ENCODE data around the gene CAND2. TPM values are rescaled to one million over a fixed set of nuclear protein-coding genes. Genes with fewer than 3 reads are reported as not detected.

Gene CAND2
- polyA plus RNA-seq, 1 of the 3 experiments (the other 2 are of a cell fraction) = 1.5 TPM

DNA sequence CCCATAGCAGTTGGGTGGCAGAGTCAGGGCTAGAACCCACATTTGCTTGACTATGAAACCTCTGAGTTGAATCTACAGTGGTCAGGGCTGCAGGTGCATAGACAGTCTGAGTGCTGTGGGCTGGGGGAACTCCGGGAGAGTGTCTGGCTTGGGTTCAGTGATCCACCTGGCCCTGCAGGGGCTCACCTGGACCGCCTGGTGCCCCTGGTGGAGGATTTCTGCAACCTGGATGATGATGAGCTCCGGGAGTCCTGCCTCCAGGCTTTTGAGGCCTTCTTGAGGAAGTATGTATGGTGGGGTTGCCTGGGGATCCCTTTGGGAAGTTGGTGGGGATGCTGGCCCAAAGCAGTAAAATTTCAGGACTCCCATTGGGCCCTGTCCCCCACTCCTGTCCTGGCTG lies 16.3 kb downstream of the CAND2 start:
- Histone ChIP-seq H2AFZ (ENCODE audit: low read depth) (no peak overlapping the region), H3K79me2 (ENCODE audit: insufficient read depth) (no peaks in the 10 kb centered on the region), H3K4me3 (ENCODE audit: low read depth in 2 of 2, low read length in 1 of 2) (no peak overlapping the region), H3K27ac (ENCODE audit: low read depth in 2 of 2, low read length in 1 of 2) (no peak overlapping the region), H3K9me3 (no peaks in the 10 kb centered on the region), H3F3A (replicated peaks; ENCODE audit: insufficient read depth) (no peaks in the 10 kb centered on the region), H3K9ac (no peak overlapping the region), H3K4me2 (no peak overlapping the region), H3K4me1 (ENCODE audit: control insufficient read depth in 1 of 2, insufficient read depth in 2 of 2, low read depth in 1 of 2, low read length in 1 of 2) (peaks cover 6 to 24% of the 10 kb centered on the region in 2 experiments; a peak in 2 of 4 replicates), H3K36me3 (replicated peaks in 1 of 2; ENCODE audit: control insufficient read depth in 1 of 2, insufficient read depth in 2 of 2, low read length in 1 of 2) (no peaks in the 10 kb centered on the region), H3K27me3 (ENCODE audit: insufficient read depth) (no peaks in the 10 kb centered on the region), H3K9me2 (no peaks in the 10 kb centered on the region), H4K20me1 (ENCODE audit: insufficient read depth) (no peaks in the 10 kb centered on the region)
- TF ChIP-seq FOSL2 (IDR thresholded peaks at IDR 0.05; ENCODE audit: borderline replicate concordance, low read depth) (no peak), NRF1 (IDR thresholded peaks at IDR 0.05; ENCODE audit: low read depth, low read length) (no peak), RAD21 (IDR thresholded peaks at IDR 0.05; ENCODE audit: low read length) (no peak), TEAD4 (IDR thresholded peaks at IDR 0.05; ENCODE audit: borderline replicate concordance, insufficient read depth) (no peak), RFX5 (IDR thresholded peaks at IDR 0.05; ENCODE audit: low read length) (no peak), GATA2 (CRISPR knock-in tag; IDR thresholded peaks at IDR 0.05) (no peak), RXRA (IDR thresholded peaks at IDR 0.05; ENCODE audit: borderline replicate concordance, low read depth) (no peak), YY1 (IDR thresholded peaks at IDR 0.05; ENCODE audit: low read depth) (no peak), ELF1 (IDR thresholded peaks at IDR 0.05) (no peak), JUND (IDR thresholded peaks at IDR 0.05) (no peak), SMC3 (IDR thresholded peaks at IDR 0.05; ENCODE audit: low read depth, low read length) (no peak), CHD2 (IDR thresholded peaks at IDR 0.05; ENCODE audit: low read length, partially characterized antibody) (no peak), GABPA (IDR thresholded peaks at IDR 0.05; ENCODE audit: low read depth) (no peak), FOXJ3 (CRISPR knock-in tag; IDR thresholded peaks at IDR 0.05) (no peak), TCF12 (IDR thresholded peaks at IDR 0.05) (no peak), MEF2A (IDR thresholded peaks at IDR 0.05; ENCODE audit: borderline replicate concordance, low read depth) (no peak)
- TF ChIP-seq, protein P1, sequence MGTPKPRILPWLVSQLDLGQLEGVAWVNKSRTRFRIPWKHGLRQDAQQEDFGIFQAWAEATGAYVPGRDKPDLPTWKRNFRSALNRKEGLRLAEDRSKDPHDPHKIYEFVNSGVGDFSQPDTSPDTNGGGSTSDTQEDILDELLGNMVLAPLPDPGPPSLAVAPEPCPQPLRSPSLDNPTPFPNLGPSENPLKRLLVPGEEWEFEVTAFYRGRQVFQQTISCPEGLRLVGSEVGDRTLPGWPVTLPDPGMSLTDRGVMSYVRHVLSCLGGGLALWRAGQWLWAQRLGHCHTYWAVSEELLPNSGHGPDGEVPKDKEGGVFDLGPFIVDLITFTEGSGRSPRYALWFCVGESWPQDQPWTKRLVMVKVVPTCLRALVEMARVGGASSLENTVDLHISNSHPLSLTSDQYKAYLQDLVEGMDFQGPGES (IDR thresholded peaks at IDR 0.05; ENCODE audit: low read depth, low read length) = no peak
- TF ChIP-seq, protein P2, sequence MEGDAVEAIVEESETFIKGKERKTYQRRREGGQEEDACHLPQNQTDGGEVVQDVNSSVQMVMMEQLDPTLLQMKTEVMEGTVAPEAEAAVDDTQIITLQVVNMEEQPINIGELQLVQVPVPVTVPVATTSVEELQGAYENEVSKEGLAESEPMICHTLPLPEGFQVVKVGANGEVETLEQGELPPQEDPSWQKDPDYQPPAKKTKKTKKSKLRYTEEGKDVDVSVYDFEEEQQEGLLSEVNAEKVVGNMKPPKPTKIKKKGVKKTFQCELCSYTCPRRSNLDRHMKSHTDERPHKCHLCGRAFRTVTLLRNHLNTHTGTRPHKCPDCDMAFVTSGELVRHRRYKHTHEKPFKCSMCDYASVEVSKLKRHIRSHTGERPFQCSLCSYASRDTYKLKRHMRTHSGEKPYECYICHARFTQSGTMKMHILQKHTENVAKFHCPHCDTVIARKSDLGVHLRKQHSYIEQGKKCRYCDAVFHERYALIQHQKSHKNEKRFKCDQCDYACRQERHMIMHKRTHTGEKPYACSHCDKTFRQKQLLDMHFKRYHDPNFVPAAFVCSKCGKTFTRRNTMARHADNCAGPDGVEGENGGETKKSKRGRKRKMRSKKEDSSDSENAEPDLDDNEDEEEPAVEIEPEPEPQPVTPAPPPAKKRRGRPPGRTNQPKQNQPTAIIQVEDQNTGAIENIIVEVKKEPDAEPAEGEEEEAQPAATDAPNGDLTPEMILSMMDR (IDR thresholded peaks at IDR 0.05) = no peak
- no peak for DNase-seq
- POLR2A ChIA-PET = interaction anchor here (0.6 to 1.2 kb wide), 2 partner anchors 24 to 135 kb away, joined by 3 to 4 read pairs; no protein-coding TSS in a partner anchor
- CTCF ChIA-PET = interaction anchor here (1.1 kb wide), 1 partner anchor 29 kb away, joined by 3 read pairs; the partner anchor contains the start of gene RPL32
- no CpG with 5 or more reads among the region's 3 CpGs for WGBS (ENCODE audit: low lambda C conversion rate)

DNA sequence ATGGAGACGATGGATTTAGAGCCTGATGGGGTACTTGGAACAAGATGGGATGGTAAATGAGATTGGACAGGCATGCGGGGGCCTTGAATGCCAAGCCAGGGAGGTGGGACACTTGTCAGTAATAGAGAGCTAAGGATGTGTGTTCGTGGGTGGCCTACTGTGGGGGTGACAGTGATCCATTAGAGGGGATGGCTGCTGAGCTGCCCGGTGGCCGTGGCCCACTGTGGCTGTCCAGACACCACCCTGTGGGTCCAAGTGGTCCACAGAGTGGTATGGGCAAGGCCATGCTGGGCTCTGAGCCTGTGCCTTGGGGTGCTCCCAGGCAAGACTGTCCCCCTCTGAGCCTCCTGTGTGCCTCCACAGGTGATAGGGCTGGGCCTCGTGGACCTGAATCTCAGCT lies 17.5 kb downstream of the CAND2 start:
- no peak for DNase-seq
- Histone ChIP-seq H2AFZ (ENCODE audit: low read depth) (no peak overlapping the region), H3K27ac (ENCODE audit: low read depth in 2 of 2, low read length in 1 of 2) (no peak overlapping the region), H3K4me2 (no peak overlapping the region), H3K4me3 (ENCODE audit: low read depth in 2 of 2, low read length in 1 of 2) (no peak overlapping the region), H3K9me3 (no peaks in the 10 kb centered on the region), H3K36me3 (replicated peaks in 1 of 2; ENCODE audit: control insufficient read depth in 1 of 2, insufficient read depth in 2 of 2, low read length in 1 of 2) (no peaks in the 10 kb centered on the region), H3K4me1 (ENCODE audit: control insufficient read depth in 1 of 2, insufficient read depth in 2 of 2, low read depth in 1 of 2, low read length in 1 of 2) (peaks cover 6 to 24% of the 10 kb centered on the region in 2 experiments; a peak in 2 of 4 replicates), H3K27me3 (ENCODE audit: insufficient read depth) (no peaks in the 10 kb centered on the region), H3K9me2 (no peaks in the 10 kb centered on the region), H3K79me2 (ENCODE audit: insufficient read depth) (no peaks in the 10 kb centered on the region), H3F3A (replicated peaks; ENCODE audit: insufficient read depth) (no peaks in the 10 kb centered on the region), H3K9ac (no peak overlapping the region), H4K20me1 (ENCODE audit: insufficient read depth) (no peaks in the 10 kb centered on the region)
- POLR2A ChIA-PET = no interaction called here
- CTCF ChIA-PET = interaction anchor here (0.9 to 1.1 kb wide), 2 partner anchors 28 to 78 kb away, joined by 3 read pairs; partner anchors contain the start of gene RPL32
- WGBS (ENCODE audit: low lambda C conversion rate) = 60% methylated on average over 4 of the region's 6 CpGs
- TF ChIP-seq, protein P3, sequence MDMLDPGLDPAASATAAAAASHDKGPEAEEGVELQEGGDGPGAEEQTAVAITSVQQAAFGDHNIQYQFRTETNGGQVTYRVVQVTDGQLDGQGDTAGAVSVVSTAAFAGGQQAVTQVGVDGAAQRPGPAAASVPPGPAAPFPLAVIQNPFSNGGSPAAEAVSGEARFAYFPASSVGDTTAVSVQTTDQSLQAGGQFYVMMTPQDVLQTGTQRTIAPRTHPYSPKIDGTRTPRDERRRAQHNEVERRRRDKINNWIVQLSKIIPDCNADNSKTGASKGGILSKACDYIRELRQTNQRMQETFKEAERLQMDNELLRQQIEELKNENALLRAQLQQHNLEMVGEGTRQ (IDR thresholded peaks at IDR 0.05; ENCODE audit: borderline replicate concordance, low read depth, low read length) = no peak
- TF ChIP-seq CHD2 (IDR thresholded peaks at IDR 0.05; ENCODE audit: low read length, partially characterized antibody) (no peak), ELF1 (IDR thresholded peaks at IDR 0.05) (no peak), FOXJ3 (CRISPR knock-in tag; IDR thresholded peaks at IDR 0.05) (no peak), SIN3A (IDR thresholded peaks at IDR 0.05; ENCODE audit: borderline replicate concordance, low read depth, low read length) (no peak), MXI1 (IDR thresholded peaks at IDR 0.05; ENCODE audit: low read depth, low read length) (no peak), YY1 (IDR thresholded peaks at IDR 0.05; ENCODE audit: low read depth) (no peak), EP300 (IDR thresholded peaks at IDR 0.05; ENCODE audit: borderline replicate concordance in 1 of 2, low read depth in 1 of 2, low read length in 1 of 2) (no peak), GABPA (IDR thresholded peaks at IDR 0.05; ENCODE audit: low read depth) (no peak)
